Measurements from ENCODE around the gene SLC30A5.
"Not testable (repeated sequence)": the region's sequence is repeated elsewhere in the genome, so short reads cannot be mapped to it uniquely, and the experiment has no call there.

Gene SLC30A5

DNA sequence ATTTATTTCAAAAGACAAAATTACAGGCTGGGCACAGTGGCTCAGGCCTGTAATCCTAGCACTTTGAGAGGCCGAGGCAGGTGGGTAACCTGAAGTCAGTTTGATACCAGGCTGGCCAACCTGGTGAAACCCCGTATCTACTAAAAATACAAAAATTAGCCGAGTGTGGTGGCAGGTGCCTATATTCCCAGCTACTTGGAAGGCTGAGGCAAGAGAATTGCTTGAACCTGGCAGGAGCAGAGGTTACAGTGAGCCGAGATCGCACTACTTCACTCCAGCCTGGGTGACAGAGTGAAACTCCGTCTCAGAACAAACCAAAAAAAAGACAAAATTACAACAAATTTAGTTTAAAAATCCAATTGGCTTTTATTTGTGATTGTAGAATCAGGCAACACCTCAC, 14.3 kb upstream of the SLC30A5 start:
- TF ChIP-seq, protein P1, sequence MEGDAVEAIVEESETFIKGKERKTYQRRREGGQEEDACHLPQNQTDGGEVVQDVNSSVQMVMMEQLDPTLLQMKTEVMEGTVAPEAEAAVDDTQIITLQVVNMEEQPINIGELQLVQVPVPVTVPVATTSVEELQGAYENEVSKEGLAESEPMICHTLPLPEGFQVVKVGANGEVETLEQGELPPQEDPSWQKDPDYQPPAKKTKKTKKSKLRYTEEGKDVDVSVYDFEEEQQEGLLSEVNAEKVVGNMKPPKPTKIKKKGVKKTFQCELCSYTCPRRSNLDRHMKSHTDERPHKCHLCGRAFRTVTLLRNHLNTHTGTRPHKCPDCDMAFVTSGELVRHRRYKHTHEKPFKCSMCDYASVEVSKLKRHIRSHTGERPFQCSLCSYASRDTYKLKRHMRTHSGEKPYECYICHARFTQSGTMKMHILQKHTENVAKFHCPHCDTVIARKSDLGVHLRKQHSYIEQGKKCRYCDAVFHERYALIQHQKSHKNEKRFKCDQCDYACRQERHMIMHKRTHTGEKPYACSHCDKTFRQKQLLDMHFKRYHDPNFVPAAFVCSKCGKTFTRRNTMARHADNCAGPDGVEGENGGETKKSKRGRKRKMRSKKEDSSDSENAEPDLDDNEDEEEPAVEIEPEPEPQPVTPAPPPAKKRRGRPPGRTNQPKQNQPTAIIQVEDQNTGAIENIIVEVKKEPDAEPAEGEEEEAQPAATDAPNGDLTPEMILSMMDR (IDR thresholded peaks at IDR 0.05): no peak
- Histone ChIP-seq H3K4me1 (ENCODE audit: control insufficient read depth in 1 of 2, insufficient read depth in 1 of 2, low read depth in 1 of 2, low read length in 1 of 2) (peaks cover 13 to 19% of the 10 kb centered on the region in 2 experiments), H3K36me3 (no peaks in the 10 kb centered on the region), H3K9me3 (no peaks in the 10 kb centered on the region), H3K27me3 (no peaks in the 10 kb centered on the region), H3K27ac (no peak overlapping the region), H3K4me3 (ENCODE audit: low read depth in 1 of 2, low read length in 1 of 2) (no peak overlapping the region)

DNA sequence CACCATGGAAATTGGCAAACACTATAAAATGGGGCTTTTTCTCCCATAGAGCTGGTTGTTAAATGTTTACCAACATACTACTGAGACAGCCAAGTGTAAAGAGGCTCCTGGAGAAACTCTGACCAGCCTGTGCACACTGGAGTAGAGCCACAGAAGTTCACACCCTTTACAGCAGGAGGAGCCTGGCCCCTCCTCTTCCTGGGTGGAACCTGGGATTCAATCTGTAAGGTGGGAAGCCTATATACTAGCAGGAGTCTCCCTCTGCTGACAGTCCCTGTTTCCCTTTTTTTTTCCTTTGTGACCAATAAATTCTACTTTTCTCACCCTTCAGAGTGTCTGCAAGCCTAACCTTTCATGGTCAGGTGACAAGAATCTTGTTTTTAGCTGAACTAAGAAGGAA, 10.4 kb upstream of the SLC30A5 start:
- no peaks in the 10 kb centered on the region for H3K36me3 ChIP-seq
- peaks cover 13 to 15% of the 10 kb centered on the region in 2 experiments for H3K4me1 ChIP-seq (ENCODE audit: control insufficient read depth in 1 of 2, insufficient read depth in 1 of 2, low read depth in 1 of 2, low read length in 1 of 2)
- H3K9me3 ChIP-seq: no peaks in the 10 kb centered on the region
- H3K4me3 ChIP-seq (ENCODE audit: low read depth in 1 of 2, low read length in 1 of 2): no peak overlapping the region
- no peak overlapping the region for H3K27ac ChIP-seq
- TF ChIP-seq, protein P1 (IDR thresholded peaks at IDR 0.05): no peak
- no peaks in the 10 kb centered on the region for H3K27me3 ChIP-seq

DNA sequence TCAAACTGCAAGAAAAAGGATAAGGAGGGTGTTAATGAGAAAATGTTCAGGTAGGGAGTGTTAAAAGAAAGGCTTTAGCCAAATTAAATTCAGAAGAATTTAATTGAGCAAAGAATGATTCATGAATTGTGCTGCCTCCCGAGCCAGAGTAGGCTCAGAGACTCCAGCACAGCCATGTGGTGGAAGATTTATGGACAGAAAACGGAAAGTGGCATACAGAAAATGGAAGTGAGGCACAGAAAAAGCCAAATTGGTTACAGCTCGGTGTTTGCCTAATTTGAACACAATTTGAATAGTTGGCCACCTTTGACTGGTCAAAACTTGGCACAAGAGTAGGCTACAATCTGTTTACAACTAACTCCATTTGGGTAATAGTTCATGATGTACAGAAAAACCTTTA, 9.6 kb upstream of the SLC30A5 start:
- Histone ChIP-seq H3K27me3 (no peaks in the 10 kb centered on the region), H3K4me3 (ENCODE audit: low read depth in 1 of 2, low read length in 1 of 2) (no peak overlapping the region), H3K4me1 (ENCODE audit: control insufficient read depth in 1 of 2, insufficient read depth in 1 of 2, low read depth in 1 of 2, low read length in 1 of 2) (peaks cover 5 to 7% of the 10 kb centered on the region in 2 experiments), H3K27ac (no peak overlapping the region), H3K9me3 (no peaks in the 10 kb centered on the region), H3K36me3 (no peaks in the 10 kb centered on the region)
- TF ChIP-seq, protein P1 (IDR thresholded peaks at IDR 0.05): no peak

DNA sequence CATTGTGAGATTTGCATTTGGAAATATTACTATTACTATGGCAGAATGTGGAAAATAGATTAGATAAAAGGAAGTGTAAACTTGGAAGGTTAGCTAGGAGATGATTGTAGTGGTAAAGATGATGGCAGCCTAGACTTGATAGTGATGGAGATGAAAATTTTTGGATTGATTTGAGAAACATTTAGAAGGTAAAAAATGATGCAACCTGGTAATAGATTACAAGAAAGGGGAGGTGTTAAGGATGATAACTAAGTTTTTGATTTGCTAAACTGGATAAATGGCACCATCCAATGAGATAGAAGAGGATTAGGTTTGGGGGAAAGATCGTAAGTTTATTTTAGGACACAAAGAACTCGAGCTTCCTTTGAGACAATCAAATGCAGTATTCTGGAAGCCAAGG, 8.9 kb upstream of the SLC30A5 start:
- no peaks in the 10 kb centered on the region for H3K9me3 ChIP-seq
- H3K27me3 ChIP-seq: no peaks in the 10 kb centered on the region
- TF ChIP-seq, protein P1 (IDR thresholded peaks at IDR 0.05): no peak
- no peaks in the 10 kb centered on the region for H3K36me3 ChIP-seq
- peaks cover 0 to under 1% of the 10 kb centered on the region in 2 experiments for H3K4me1 ChIP-seq (ENCODE audit: control insufficient read depth in 1 of 2, insufficient read depth in 1 of 2, low read depth in 1 of 2, low read length in 1 of 2)
- no peak overlapping the region for H3K27ac ChIP-seq
- H3K4me3 ChIP-seq (ENCODE audit: low read depth in 1 of 2, low read length in 1 of 2): no peak overlapping the region

DNA sequence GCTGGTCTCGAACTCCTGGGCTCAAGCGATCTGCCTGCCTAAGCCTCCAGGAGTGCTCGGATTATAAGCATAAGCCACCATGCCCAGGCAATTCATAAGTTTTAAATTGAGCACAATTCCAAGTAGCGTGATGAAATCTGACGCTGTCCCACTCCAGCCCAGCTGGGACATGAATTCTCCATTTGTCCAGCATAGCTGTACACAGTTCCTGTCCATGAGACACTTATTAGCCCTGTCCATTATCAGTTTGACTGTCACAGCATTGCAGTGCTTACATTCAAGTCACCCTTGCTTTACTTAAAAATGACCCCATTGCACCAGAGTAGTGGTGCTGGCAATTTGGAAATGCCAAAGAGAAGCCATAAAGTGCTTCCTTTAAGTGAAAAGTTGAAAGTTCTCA, 7.6 kb upstream of the SLC30A5 start:
- H3K36me3 ChIP-seq: no peaks in the 10 kb centered on the region
- TF ChIP-seq, protein P1 (IDR thresholded peaks at IDR 0.05): no peak
- no peaks in the 10 kb centered on the region for H3K9me3 ChIP-seq
- H3K27ac ChIP-seq: no peak overlapping the region
- no peaks in the 10 kb centered on the region for H3K4me1 ChIP-seq (ENCODE audit: control insufficient read depth in 1 of 2, insufficient read depth in 1 of 2, low read depth in 1 of 2, low read length in 1 of 2)
- H3K4me3 ChIP-seq (ENCODE audit: low read depth in 1 of 2, low read length in 1 of 2): no peak overlapping the region
- no peaks in the 10 kb centered on the region for H3K27me3 ChIP-seq

DNA sequence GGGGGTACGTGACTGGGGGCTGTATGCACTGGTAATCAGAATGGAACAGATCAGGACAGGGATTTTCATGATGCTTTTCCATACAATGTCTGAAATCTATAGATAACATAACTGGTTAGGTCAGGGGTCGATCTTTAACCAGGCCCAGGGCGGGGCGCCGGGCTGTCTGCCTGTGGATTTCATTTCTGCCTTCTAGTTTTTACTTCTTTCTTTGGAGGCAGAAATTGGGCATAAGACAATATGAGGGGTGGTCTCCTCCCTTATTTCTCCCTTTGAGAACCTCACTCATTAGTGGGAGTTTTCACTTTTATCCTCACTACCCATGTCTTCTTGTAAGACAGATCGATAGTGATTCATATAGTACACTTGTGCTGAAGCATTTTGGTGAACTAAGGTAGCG, 5.8 kb upstream of the SLC30A5 start:
- H3K27ac ChIP-seq; H3K36me3 ChIP-seq; H3K4me1 ChIP-seq (ENCODE audit: control insufficient read depth in 1 of 2, insufficient read depth in 1 of 2, low read depth in 1 of 2, low read length in 1 of 2); H3K4me3 ChIP-seq (ENCODE audit: low read depth in 1 of 2, low read length in 1 of 2); H3K9me3 ChIP-seq; H3K27me3 ChIP-seq: not testable (repeated sequence)
